HepG2 (cell line): ENCODE measurements around the gene SURF6. TPM values are rescaled to one million over a fixed set of nuclear protein-coding genes. Genes with fewer than 3 reads are reported as not detected.

ENCODE experiments used
- DR1 ChIP-seq: sonication (generic); formaldehyde crosslinking; IDR thresholded peaks from 2 replicates; pipeline ENCODE4 v1.8.0; 2021; ENCODE audit warnings: mild to moderate bottlenecking, missing genetic modification reagents, inconsistent platforms
- GTF2F1 ChIP-seq: fragments of 150-350 bp; IDR thresholded peaks from 2 replicates; pipeline ENCODE4 v1.6.1; 2014; ENCODE audit warnings: low read length
- HES4 ChIP-seq: sonication (generic); formaldehyde crosslinking; IDR thresholded peaks from 2 replicates; pipeline ENCODE4 v1.9.0; 2021; ENCODE audit warnings: mild to moderate bottlenecking, missing genetic modification reagents, borderline replicate concordance
- HNF4A ChIP-seq: sonication (generic); formaldehyde crosslinking; IDR thresholded peaks from 2 replicates; pipeline ENCODE4 v1.4.0; 2020; ENCODE audit warnings: missing genetic modification reagents
- HOXD1 ChIP-seq: sonication (generic); formaldehyde crosslinking; IDR thresholded peaks from 2 replicates; pipeline ENCODE4 v1.5.0; 2020; ENCODE audit warnings: missing genetic modification reagents
- KAT2B ChIP-seq: fragments of 150-350 bp; IDR thresholded peaks from 2 replicates; pipeline ENCODE4 v1.6.1; 2014; ENCODE audit warnings: low read depth, low read length, borderline replicate concordance
- KLF13 ChIP-seq: sonication (generic); formaldehyde crosslinking; IDR thresholded peaks from 2 replicates; pipeline ENCODE4 v1.4.0; 2020; ENCODE audit warnings: mild to moderate bottlenecking, missing genetic modification reagents
- KMT2B ChIP-seq: IDR thresholded peaks from 2 replicates; pipeline ENCODE4 v1.6.1; 2016; ENCODE audit warnings: missing genetic modification reagents, missing compliant biosample characterization
- MXD1 ChIP-seq: sonication (generic); formaldehyde crosslinking; IDR thresholded peaks from 2 replicates; pipeline ENCODE4 v1.4.0; 2020; ENCODE audit warnings: mild to moderate bottlenecking, missing genetic modification reagents
- NFKBIZ ChIP-seq: IDR thresholded peaks from 2 replicates; pipeline ENCODE4 v1.6.1; 2018; ENCODE audit warnings: missing genetic modification reagents, missing compliant biosample characterization
- NR1H2 ChIP-seq: sonication (generic); formaldehyde crosslinking; IDR thresholded peaks from 2 replicates; pipeline ENCODE4 v1.8.1; 2022; ENCODE audit warnings: low read depth, missing genetic modification reagents, borderline replicate concordance
- PCBP2 ChIP-seq: fragments of 200-400 bp; formaldehyde crosslinking; optimal IDR thresholded peaks from 2 replicates; pipeline ENCODE3; 2018; ENCODE audit warnings: low read length, low read depth; ENCODE audit not compliant: poor library complexity, severe bottlenecking
- SIN3B ChIP-seq: fragments of 150-350 bp; IDR thresholded peaks from 2 replicates; pipeline ENCODE4 v1.6.1; 2014; ENCODE audit warnings: low read length
- SP5 ChIP-seq: IDR thresholded peaks from 2 replicates; pipeline ENCODE4 v1.6.1; 2016; ENCODE audit warnings: low read depth, borderline replicate concordance
- TFDP1 ChIP-seq: IDR thresholded peaks from 2 replicates; pipeline ENCODE4 v1.6.1; 2016; ENCODE audit warnings: missing compliant biosample characterization, missing genetic modification reagents, borderline replicate concordance
- XBP1 ChIP-seq: sonication (generic); formaldehyde crosslinking; IDR thresholded peaks from 2 replicates; pipeline ENCODE4 v1.5.0; 2020; ENCODE audit warnings: missing genetic modification reagents
- ZBTB7B ChIP-seq: sonication (generic); formaldehyde crosslinking; IDR thresholded peaks from 2 replicates; pipeline ENCODE4 v1.4.0; 2020; ENCODE audit warnings: missing genetic modification reagents
- ZNF17 ChIP-seq: sonication (generic); formaldehyde crosslinking; IDR thresholded peaks from 2 replicates; pipeline ENCODE4 v1.5.0; 2020; ENCODE audit warnings: mild to moderate bottlenecking, missing genetic modification reagents
- ZNF3 ChIP-seq: IDR thresholded peaks from 2 replicates; pipeline ENCODE4 v1.7.0; 2017; ENCODE audit warnings: inconsistent platforms
- ZNF335 ChIP-seq: sonication (generic); formaldehyde crosslinking; IDR thresholded peaks from 2 replicates; pipeline ENCODE4 v1.4.0; 2020; ENCODE audit warnings: missing genetic modification reagents
- ZNF547 ChIP-seq: sonication (generic); formaldehyde crosslinking; IDR thresholded peaks from 2 replicates; pipeline ENCODE4 v1.5.1; 2020; ENCODE audit warnings: mild to moderate bottlenecking, missing genetic modification reagents
- ZNF576 ChIP-seq: sonication (generic); formaldehyde crosslinking; IDR thresholded peaks from 2 replicates; pipeline ENCODE4 v1.4.0; 2020; ENCODE audit warnings: mild to moderate bottlenecking, missing genetic modification reagents
- ZNF678 ChIP-seq: sonication (generic); formaldehyde crosslinking; IDR thresholded peaks from 2 replicates; pipeline ENCODE4 v1.4.0; 2020; ENCODE audit warnings: mild to moderate bottlenecking, missing genetic modification reagents
- ZNF703 ChIP-seq: sonication (generic); formaldehyde crosslinking; IDR thresholded peaks from 2 replicates; pipeline ENCODE4 v1.5.1; 2020; ENCODE audit warnings: missing genetic modification reagents, mild to moderate bottlenecking, moderate library complexity, borderline replicate concordance
- ZUFSP ChIP-seq: sonication (generic); formaldehyde crosslinking; IDR thresholded peaks from 2 replicates; pipeline ENCODE4 v1.9.0; 2021; ENCODE audit warnings: missing genetic modification reagents, mild to moderate bottlenecking, borderline replicate concordance
- polyA plus RNA-seq, 8 experiments: library from polyadenylated mRNA; depleted of rRNA in 3 of 8; stranded (reverse) in 7 of 8; unstranded in 1 of 8; fragments of >200 nt; fragmentation: Illumina TruSeq in 4 of 8; extraction: Trizol in 4 of 8; gene quantifications; 2 replicates each; pipeline versions ENCODE4 v1.2.1 to v1.2.3, GENCODE V29; 2011 to 2016; ENCODE audit warnings: low read depth in 4 of 8, missing spikeins in 1 of 8, mixed read lengths in 1 of 8; ENCODE audit not compliant: insufficient read depth in 1 of 8
- total RNA-seq, 5 experiments: library from RNA; depleted of rRNA; stranded (reverse); fragments of >200 nt; fragmentation: Illumina TruSeq; extraction: Trizol; gene quantifications; 2 replicates each; pipeline ENCODE4 v1.2.3, GENCODE V29; 2016; ENCODE audit warnings: low read depth in 1 of 5

The SURF6 gene
- total and polyA plus RNA-seq, 2 of the 13 experiments (the other 11 are each of a cell fraction or from before 2014, with no cell fraction given): 5.9 to 14.7 TPM

- TF ChIP-seq KMT2B (CRISPR knock-in tag) (0 out of 2 replicates have a peak, but pooled peaks have one; percentile 6), HES4 (CRISPR knock-in tag) (0 out of 2 replicates have a peak, but pooled peaks have one; percentile 36), MXD1 (CRISPR knock-in tag) (peak; percentile 41), ZNF335 (CRISPR knock-in tag) (no peak), GTF2F1 (0 out of 2 replicates have a peak, but pooled peaks have one; percentile 35), ZNF678 (CRISPR knock-in tag) (0 out of 2 replicates have a peak, but pooled peaks have one; percentile 44), ZNF703 (CRISPR knock-in tag) (no peak), ZUFSP (CRISPR knock-in tag) (no peak), KLF13 (CRISPR knock-in tag) (peak; percentile 61; the same call in 1 of the 2 replicates), NFKBIZ (CRISPR knock-in tag) (no peak), KAT2B (no peak), HOXD1 (peak; percentile 8; the same call in 1 of the 2 replicates), XBP1 (CRISPR knock-in tag) (peak; percentile 85; the same call in 1 of the 2 replicates), TFDP1 (peak; percentile 89; the same call in 1 of the 2 replicates), HNF4A (peak; percentile 24), NR1H2 (CRISPR knock-in tag) (no peak), SP5 (CRISPR knock-in tag) (peak; percentile 89), ZNF576 (CRISPR knock-in tag) (no peak), ZNF17 (CRISPR knock-in tag) (no peak), PCBP2 (no peak), ZBTB7B (CRISPR knock-in tag) (peak; percentile 76; the same call in 1 of the 2 replicates), ZNF547 (CRISPR knock-in tag) (peak; percentile 35; the same call in 1 of the 2 replicates), ZNF3 (CRISPR knock-in tag) (no peak), SIN3B (no peak), DR1 (CRISPR knock-in tag) (peak; percentile 58; the same call in 1 of the 2 replicates)
Measured at GRCh38 chr9:133375724-133376654, 40.0 kb upstream of the SURF6 start, which contains the start of the genes STKLD1 and SURF4 (continued).
